Keratinocyte (primary cell): ENCODE measurements around the gene TACC2.

Experiments
- CTCF ChIP-seq, 3 experiments: IDR thresholded peaks in 1 of 3; conservative IDR thresholded peaks in 1 of 3; optimal IDR thresholded peaks in 1 of 3; 2 replicates in 2 of 3; 3 replicates in 1 of 3; pipeline versions ENCODE3 to v1.5.1; 2011; ENCODE audit warnings: low read length in 3 of 3, mild to moderate bottlenecking in 3 of 3, moderate library complexity in 2 of 3, control low read depth in 1 of 3, inconsistent platforms in 1 of 3; ENCODE audit not compliant: insufficient read depth in 2 of 3; ENCODE audit errors: extremely low read depth in 1 of 3
- EZH2 ChIP-seq: IDR thresholded peaks from one replicate; pipeline ENCODE4 v1.6.1; 2012; ENCODE audit warnings: inconsistent platforms, mild to moderate bottlenecking, low read length, moderate library complexity

GRCh38 chr10:122073508-122073907 lies 84.5 kb downstream of the TACC2 start:
- TF ChIP-seq CTCF (optimal IDR thresholded peaks at IDR 0.05 in 1 of 3, IDR thresholded peaks at IDR 0.05 in 1 of 3, conservative IDR thresholded peaks at IDR 0.05 in 1 of 3; ENCODE audit: extremely low read depth in 1 of 3, insufficient read depth in 2 of 3, low read length in 3 of 3): no peak
- no peak for TF ChIP-seq EZH2
